Subcutaneous adipose tissue (tissue), 4 donors: ENCODE data around the gene PDLIM1. TPM values are rescaled to one million over a fixed set of nuclear protein-coding genes. Genes with fewer than 3 reads are reported as not detected.

Experiments used
- CTCF ChIP-seq: fragments of 450-650 bp; IDR thresholded peaks from one replicate; pipeline ENCODE4 v1.5.1; 2016; ENCODE audit warnings: low read depth, mild to moderate bottlenecking, control low read depth, antibody characterized with exemption, moderate library complexity
- total RNA-seq, 4 donors: library from RNA; depleted of rRNA; stranded (reverse); fragments of >200 nt; gene quantifications; one replicate each; pipeline ENCODE4 v1.1.0, GENCODE V29; 2016

PDLIM1 gene
- total RNA-seq, 4 donors from 2014 or later = 79.2 to 118 (median 96.4) TPM

DNA sequence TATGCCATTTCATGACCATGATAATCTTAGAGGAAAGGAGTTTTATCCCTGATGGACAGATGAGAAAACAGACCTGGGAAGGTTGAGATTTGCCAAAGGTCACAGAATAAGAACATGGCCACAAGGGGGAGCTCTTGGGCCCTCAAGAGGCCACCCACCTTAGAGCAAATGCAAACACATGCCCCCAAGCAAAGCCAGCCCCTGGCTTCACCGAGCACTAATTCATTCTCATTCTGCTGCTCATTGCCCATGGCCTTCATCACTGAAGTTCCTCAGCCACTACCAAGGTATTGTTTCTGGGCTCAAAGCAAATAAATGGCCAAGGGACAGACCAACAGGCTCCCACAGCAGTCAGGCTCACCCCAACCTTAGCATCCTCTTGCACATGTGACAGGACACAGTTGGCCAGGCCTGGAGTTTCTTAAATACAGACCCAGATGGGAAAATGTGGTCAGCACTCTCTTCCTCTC is 44.2 kb downstream of the PDLIM1 start:
- TF ChIP-seq CTCF = no peak

- no peak for TF ChIP-seq CTCF
Observed at GRCh38 chr10:95245425-95246055, 45.3 kb downstream of the PDLIM1 start.

GRCh38 chr10:95244152-95244551 is 46.7 kb downstream of the PDLIM1 start:
- TF ChIP-seq CTCF = no peak

DNA sequence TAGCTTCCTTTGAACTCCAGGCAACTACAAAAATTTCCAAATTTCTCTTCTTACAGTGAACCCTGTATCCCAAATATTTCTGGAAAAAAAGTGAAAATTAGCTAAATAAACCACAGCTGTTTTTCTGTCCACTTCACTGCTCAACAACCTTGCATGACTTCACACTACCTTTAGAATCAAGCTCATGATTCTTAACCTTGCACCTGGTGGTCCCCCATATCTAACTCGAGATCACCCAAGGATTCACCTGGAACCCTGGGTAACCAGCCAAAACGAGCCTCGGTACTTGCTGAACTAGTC is 47.5 kb downstream of the PDLIM1 start:
- no peak for TF ChIP-seq CTCF

- no peak for TF ChIP-seq CTCF
Observed at GRCh38 chr10:95242581-95243317, 48.1 kb downstream of the PDLIM1 start.

GRCh38 chr10:95241533-95241932 is 49.3 kb downstream of the PDLIM1 start:
- TF ChIP-seq CTCF = no peak

GRCh38 chr10:95240811-95241210 is 50.0 kb downstream of the PDLIM1 start:
- no peak for TF ChIP-seq CTCF
